Neural cell (in vitro differentiated cells): Measurements from ENCODE around the gene ANGPTL2.

ENCODE experiments used
- EZH2 ChIP-seq: fragments of 200-600, 300-800 bp; shearing (Covaris generic), sonication (generic); IDR thresholded peaks from 2 replicates; pipeline ENCODE4 v1.6.1; 2014; ENCODE audit warnings: antibody characterized with exemption, low read length, borderline replicate concordance, mild to moderate bottlenecking; ENCODE audit not compliant: insufficient read depth, poor library complexity, severe bottlenecking
- POLR2AphosphoS5 ChIP-seq: IDR thresholded peaks from 2 replicates; pipeline ENCODE4 v1.6.1; 2012
- TF ChIP-seq, protein P1 (sequence below): fragments of 450-650 bp; IDR thresholded peaks from 2 replicates; pipeline ENCODE4 v1.5.1; 2014; ENCODE audit warnings: antibody characterized with exemption, mild to moderate bottlenecking, moderate library complexity; ENCODE audit not compliant: poor library complexity, severe bottlenecking

DNA sequence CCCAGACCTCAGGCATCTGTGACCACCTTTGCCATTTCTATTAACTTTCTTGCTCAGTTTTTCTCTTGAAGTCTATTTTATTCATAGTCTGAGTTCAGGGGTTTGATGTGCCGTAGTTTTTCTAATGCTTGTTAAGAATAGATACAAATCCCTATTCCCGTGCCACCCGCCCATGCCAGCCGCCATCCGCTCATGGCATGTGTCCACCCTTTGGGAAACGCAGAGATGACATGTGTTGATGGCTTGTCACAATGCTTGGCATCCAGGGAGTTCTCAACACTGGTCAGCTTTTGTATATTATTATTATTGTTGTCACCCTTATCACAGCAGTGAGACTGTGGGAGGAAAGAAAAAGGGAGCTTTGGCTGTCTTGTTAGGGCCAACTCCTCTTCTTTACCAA, 17.3 kb upstream of the ANGPTL2 start:
- TF ChIP-seq POLR2AphosphoS5, result no peak
- TF ChIP-seq, protein P1, sequence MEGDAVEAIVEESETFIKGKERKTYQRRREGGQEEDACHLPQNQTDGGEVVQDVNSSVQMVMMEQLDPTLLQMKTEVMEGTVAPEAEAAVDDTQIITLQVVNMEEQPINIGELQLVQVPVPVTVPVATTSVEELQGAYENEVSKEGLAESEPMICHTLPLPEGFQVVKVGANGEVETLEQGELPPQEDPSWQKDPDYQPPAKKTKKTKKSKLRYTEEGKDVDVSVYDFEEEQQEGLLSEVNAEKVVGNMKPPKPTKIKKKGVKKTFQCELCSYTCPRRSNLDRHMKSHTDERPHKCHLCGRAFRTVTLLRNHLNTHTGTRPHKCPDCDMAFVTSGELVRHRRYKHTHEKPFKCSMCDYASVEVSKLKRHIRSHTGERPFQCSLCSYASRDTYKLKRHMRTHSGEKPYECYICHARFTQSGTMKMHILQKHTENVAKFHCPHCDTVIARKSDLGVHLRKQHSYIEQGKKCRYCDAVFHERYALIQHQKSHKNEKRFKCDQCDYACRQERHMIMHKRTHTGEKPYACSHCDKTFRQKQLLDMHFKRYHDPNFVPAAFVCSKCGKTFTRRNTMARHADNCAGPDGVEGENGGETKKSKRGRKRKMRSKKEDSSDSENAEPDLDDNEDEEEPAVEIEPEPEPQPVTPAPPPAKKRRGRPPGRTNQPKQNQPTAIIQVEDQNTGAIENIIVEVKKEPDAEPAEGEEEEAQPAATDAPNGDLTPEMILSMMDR, result no peak
- no peak for TF ChIP-seq EZH2
